Liver (tissue), 9 donors: ENCODE data around the gene NOS3. TPM values are rescaled to one million over a fixed set of nuclear protein-coding genes. Genes with fewer than 3 reads are reported as not detected.

Experiments
- DNase-seq: peaks from one replicate; pipeline ENCODE4 v3.0.0-alpha.2; 2017; ENCODE audit warnings: low spot score
- H3K27ac ChIP-seq, 2 donors: one replicate each; pipeline ENCODE4 v1.7.0; 2013; ENCODE audit warnings: inconsistent platforms in 2 of 2, low read length in 2 of 2, control low read depth in 1 of 2, low read depth in 1 of 2, mild to moderate bottlenecking in 1 of 2
- H3K27me3 ChIP-seq, 4 donors: one replicate each; pipeline versions ENCODE4 v1.6.1 to v1.7.0; 2013; ENCODE audit warnings: low read length in 3 of 4, inconsistent platforms in 1 of 4, mild to moderate bottlenecking in 1 of 4, moderate library complexity in 1 of 4; ENCODE audit not compliant: control insufficient read depth in 4 of 4, insufficient read depth in 4 of 4
- H3K36me3 ChIP-seq, 4 donors: one replicate each; pipeline versions ENCODE4 v1.6.1 to v1.7.0; 2013; ENCODE audit warnings: low read length in 3 of 4, mild to moderate bottlenecking in 3 of 4, low read depth in 1 of 4, moderate library complexity in 1 of 4; ENCODE audit not compliant: control insufficient read depth in 4 of 4, insufficient read depth in 3 of 4
- H3K4me1 ChIP-seq, 4 donors: one replicate each; pipeline versions ENCODE4 v1.6.1 to v1.7.0; 2013; ENCODE audit warnings: low read length in 3 of 4, mild to moderate bottlenecking in 3 of 4, moderate library complexity in 1 of 4; ENCODE audit not compliant: control insufficient read depth in 4 of 4, insufficient read depth in 4 of 4
- H3K4me3 ChIP-seq, 3 donors: one replicate each; pipeline versions ENCODE4 v1.6.1 to v1.7.0; 2013; ENCODE audit warnings: low read length in 3 of 3, control low read depth in 1 of 3, low read depth in 1 of 3, mild to moderate bottlenecking in 1 of 3
- H3K9ac ChIP-seq, 2 donors: one replicate each; pipeline ENCODE4 v1.7.0; 2013; ENCODE audit warnings: low read length in 2 of 2, mild to moderate bottlenecking in 2 of 2, moderate library complexity in 2 of 2, control low read depth in 1 of 2, low read depth in 1 of 2
- H3K9me3 ChIP-seq, 4 donors: one replicate each; pipeline versions ENCODE4 v1.6.1 to v1.7.0; 2013; ENCODE audit warnings: low read length in 3 of 4; ENCODE audit not compliant: control insufficient read depth in 4 of 4
- EGR1 ChIP-seq, 2 donors: IDR thresholded peaks; 2 replicates each; pipeline ENCODE4 v1.6.1; 2016 to 2018; ENCODE audit warnings: antibody characterized with exemption in 2 of 2, low read depth in 2 of 2
- FOXA1 ChIP-seq: IDR thresholded peaks from 2 replicates; pipeline ENCODE4 v1.6.1; 2016; ENCODE audit warnings: antibody characterized with exemption
- FOXA2 ChIP-seq: IDR thresholded peaks from 2 replicates; pipeline ENCODE4 v1.6.1; 2016; ENCODE audit warnings: antibody characterized with exemption
- GABPA ChIP-seq, 2 donors: IDR thresholded peaks in 1 of 2; conservative IDR thresholded peaks in 1 of 2; 2 replicates each; pipeline ENCODE4 v1.6.1; 2016; ENCODE audit warnings: antibody characterized with exemption in 2 of 2, mild to moderate bottlenecking in 1 of 2, moderate library complexity in 1 of 2
- HNF4G ChIP-seq: IDR thresholded peaks from 2 replicates; pipeline ENCODE4 v1.6.1; 2016; ENCODE audit warnings: antibody characterized with exemption
- JUND ChIP-seq, 2 donors: IDR thresholded peaks; 2 replicates each; pipeline ENCODE4 v1.6.1; 2016; ENCODE audit warnings: antibody characterized with exemption in 2 of 2
- NR2F2 ChIP-seq: IDR thresholded peaks from 2 replicates; pipeline ENCODE4 v1.6.1; 2016; ENCODE audit warnings: antibody characterized with exemption
- RAD21 ChIP-seq, 2 donors: IDR thresholded peaks; 2 replicates each; pipeline ENCODE4 v1.6.1; 2016; ENCODE audit warnings: antibody characterized with exemption in 2 of 2, mild to moderate bottlenecking in 2 of 2
- REST ChIP-seq: IDR thresholded peaks from 2 replicates; pipeline ENCODE4 v1.6.1; 2016; ENCODE audit warnings: antibody characterized with exemption, mild to moderate bottlenecking
- RXRA ChIP-seq, 2 donors: IDR thresholded peaks; 2 replicates each; pipeline ENCODE4 v1.6.1; 2017 to 2018; ENCODE audit warnings: antibody characterized with exemption in 2 of 2, mild to moderate bottlenecking in 1 of 2
- SP1 ChIP-seq: IDR thresholded peaks from 2 replicates; pipeline ENCODE4 v1.6.1; 2018; ENCODE audit warnings: antibody characterized with exemption, mild to moderate bottlenecking
- TAF1 ChIP-seq: conservative IDR thresholded peaks from 2 replicates; pipeline ENCODE4 v1.6.1; 2016; ENCODE audit warnings: antibody characterized with exemption, mild to moderate bottlenecking
- YY1 ChIP-seq: IDR thresholded peaks from 2 replicates; pipeline ENCODE4 v1.6.1; 2016; ENCODE audit warnings: antibody characterized with exemption, mild to moderate bottlenecking
- WGBS: extraction: QIAGEN DNeasy Blood & Tissue Kit; methylation state at CpG from one replicate; pipeline ENCODE4 v1.1.7; 2013; 5-methylcytosine and 5-hydroxymethylcytosine counted together
- polyA plus RNA-seq, 2 donors: library from polyadenylated mRNA; stranded (reverse) in 1 of 2; unstranded in 1 of 2; fragments of 200-250 nt in 1 of 2; fragments of >200 nt in 1 of 2; fragmentation: Nextera tagmentation in 1 of 2; extraction: Ambion mirVana in 1 of 2; gene quantifications; one replicate each; pipeline versions ENCODE4 v1.2.1 to v1.2.3, GENCODE V29; 2013 to 2015
- total RNA-seq, 2 donors: library from RNA; depleted of rRNA; stranded (reverse); fragments of >200 nt; gene quantifications; one replicate each; pipeline ENCODE4 v1.2.3, GENCODE V29; 2014
- TF ChIP-seq, protein P1 (sequence below): fragments of 150-350 bp; IDR thresholded peaks from 2 replicates; pipeline ENCODE4 v1.5.1; 2017; ENCODE audit warnings: improper control_type of control experiment, low read depth, low read length; ENCODE audit not compliant: missing input control
- TF ChIP-seq, protein P2 (sequence below): IDR thresholded peaks from 2 replicates; pipeline ENCODE4 v1.6.1; 2016; ENCODE audit warnings: antibody characterized with exemption
- TF ChIP-seq, protein P3 (sequence below): IDR thresholded peaks from 2 replicates; pipeline ENCODE4 v1.6.1; 2016; ENCODE audit warnings: antibody characterized with exemption
- donor health status: healthy.
- donor health status: healthy.
- donor health status: healthy.
- donor health status: healthy.
- donor health status: healthy.

Gene NOS3
- total and polyA plus RNA-seq, 4 donors, result 1.6 to 6.1 (median 5.1) TPM

DNA sequence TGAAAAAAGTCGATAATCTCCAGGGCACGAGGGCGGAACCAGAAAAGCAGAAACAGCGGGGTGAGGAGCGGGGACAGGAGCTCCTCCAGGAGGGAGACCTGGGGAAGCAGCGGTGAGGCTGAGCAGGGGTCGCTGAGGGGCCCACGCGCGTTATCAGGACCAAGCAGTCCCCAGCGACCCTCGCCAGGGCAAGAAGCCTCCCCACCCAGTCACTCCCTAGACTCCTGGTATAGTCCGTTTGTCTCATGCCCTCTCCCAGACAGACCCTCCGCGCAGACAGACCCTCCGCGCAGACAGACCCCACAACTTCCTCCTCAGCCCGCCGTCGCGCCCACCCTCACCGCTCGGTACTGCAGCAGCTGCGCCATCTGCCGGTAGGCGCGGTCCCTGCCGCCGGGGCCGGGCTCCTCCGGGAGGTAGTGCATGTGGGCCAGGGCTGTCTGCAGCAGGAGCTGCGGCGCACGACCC lies 27.2 kb downstream of the NOS3 start:
- H3K9ac ChIP-seq, result no peak overlapping the region
- H3K9me3 ChIP-seq, result no peaks in the 10 kb centered on the region
- peaks cover 0 to 2% (median 0%) of the 10 kb centered on the region in 4 donors for H3K27me3 ChIP-seq
- no peak overlapping the region for H3K27ac ChIP-seq
- peaks cover 6 to 23% (median 12%) of the 10 kb centered on the region in 4 donors for H3K4me1 ChIP-seq
- 7% methylated on average over 34 of the region's 34 CpGs for WGBS
- TF ChIP-seq FOXA1, result no peak
- TF ChIP-seq RAD21 (IDR thresholded peaks at IDR 0.05), result peak; percentile 57 to 76
- TF ChIP-seq, protein P1, sequence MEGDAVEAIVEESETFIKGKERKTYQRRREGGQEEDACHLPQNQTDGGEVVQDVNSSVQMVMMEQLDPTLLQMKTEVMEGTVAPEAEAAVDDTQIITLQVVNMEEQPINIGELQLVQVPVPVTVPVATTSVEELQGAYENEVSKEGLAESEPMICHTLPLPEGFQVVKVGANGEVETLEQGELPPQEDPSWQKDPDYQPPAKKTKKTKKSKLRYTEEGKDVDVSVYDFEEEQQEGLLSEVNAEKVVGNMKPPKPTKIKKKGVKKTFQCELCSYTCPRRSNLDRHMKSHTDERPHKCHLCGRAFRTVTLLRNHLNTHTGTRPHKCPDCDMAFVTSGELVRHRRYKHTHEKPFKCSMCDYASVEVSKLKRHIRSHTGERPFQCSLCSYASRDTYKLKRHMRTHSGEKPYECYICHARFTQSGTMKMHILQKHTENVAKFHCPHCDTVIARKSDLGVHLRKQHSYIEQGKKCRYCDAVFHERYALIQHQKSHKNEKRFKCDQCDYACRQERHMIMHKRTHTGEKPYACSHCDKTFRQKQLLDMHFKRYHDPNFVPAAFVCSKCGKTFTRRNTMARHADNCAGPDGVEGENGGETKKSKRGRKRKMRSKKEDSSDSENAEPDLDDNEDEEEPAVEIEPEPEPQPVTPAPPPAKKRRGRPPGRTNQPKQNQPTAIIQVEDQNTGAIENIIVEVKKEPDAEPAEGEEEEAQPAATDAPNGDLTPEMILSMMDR, result peak; percentile 71
- TF ChIP-seq, protein P2, sequence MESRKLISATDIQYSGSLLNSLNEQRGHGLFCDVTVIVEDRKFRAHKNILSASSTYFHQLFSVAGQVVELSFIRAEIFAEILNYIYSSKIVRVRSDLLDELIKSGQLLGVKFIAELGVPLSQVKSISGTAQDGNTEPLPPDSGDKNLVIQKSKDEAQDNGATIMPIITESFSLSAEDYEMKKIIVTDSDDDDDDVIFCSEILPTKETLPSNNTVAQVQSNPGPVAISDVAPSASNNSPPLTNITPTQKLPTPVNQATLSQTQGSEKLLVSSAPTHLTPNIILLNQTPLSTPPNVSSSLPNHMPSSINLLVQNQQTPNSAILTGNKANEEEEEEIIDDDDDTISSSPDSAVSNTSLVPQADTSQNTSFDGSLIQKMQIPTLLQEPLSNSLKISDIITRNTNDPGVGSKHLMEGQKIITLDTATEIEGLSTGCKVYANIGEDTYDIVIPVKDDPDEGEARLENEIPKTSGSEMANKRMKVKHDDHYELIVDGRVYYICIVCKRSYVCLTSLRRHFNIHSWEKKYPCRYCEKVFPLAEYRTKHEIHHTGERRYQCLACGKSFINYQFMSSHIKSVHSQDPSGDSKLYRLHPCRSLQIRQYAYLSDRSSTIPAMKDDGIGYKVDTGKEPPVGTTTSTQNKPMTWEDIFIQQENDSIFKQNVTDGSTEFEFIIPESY, result no peak
- no peak for TF ChIP-seq EGR1 (IDR thresholded peaks at IDR 0.05; ENCODE audit: low read depth in 2 of 2)
- no peak for TF ChIP-seq HNF4G
- no peak for TF ChIP-seq TAF1
- DNase-seq, result peak; percentile 79
- H3K36me3 ChIP-seq, result no peaks in the 10 kb centered on the region
- no peak overlapping the region for H3K4me3 ChIP-seq

- no peaks in the 10 kb centered on the region for H3K36me3 ChIP-seq
- peaks cover 0 to 2% (median 0%) of the 10 kb centered on the region in 4 donors for H3K27me3 ChIP-seq
- no peaks in the 10 kb centered on the region for H3K9me3 ChIP-seq
- peak overlapping the region in 1 of 3 donors; percentile 26 for H3K4me3 ChIP-seq
- no peak for DNase-seq
- no peak overlapping the region for H3K27ac ChIP-seq
- TF ChIP-seq HNF4G (no peak), JUND (IDR thresholded peaks at IDR 0.05) (no peak), RXRA (IDR thresholded peaks at IDR 0.05) (no peak), YY1 (no peak), FOXA2 (no peak), TAF1 (no peak), GABPA (IDR thresholded peaks at IDR 0.05 in 1 of 2, conservative IDR thresholded peaks at IDR 0.05 in 1 of 2) (no peak), FOXA1 (no peak), RAD21 (IDR thresholded peaks at IDR 0.05) (no peak), SP1 (no peak), REST (no peak), EGR1 (IDR thresholded peaks at IDR 0.05; ENCODE audit: low read depth in 2 of 2) (no peak), NR2F2 (no peak)
- TF ChIP-seq, protein P1, result no peak
- TF ChIP-seq, protein P3, sequence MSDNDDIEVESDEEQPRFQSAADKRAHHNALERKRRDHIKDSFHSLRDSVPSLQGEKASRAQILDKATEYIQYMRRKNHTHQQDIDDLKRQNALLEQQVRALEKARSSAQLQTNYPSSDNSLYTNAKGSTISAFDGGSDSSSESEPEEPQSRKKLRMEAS, result no peak
- TF ChIP-seq, protein P2, result no peak
- H3K4me1 ChIP-seq, result peaks cover 6 to 19% (median 12%) of the 10 kb centered on the region in 4 donors
- WGBS, result 5% methylated on average over 82 of the region's 82 CpGs
- H3K9ac ChIP-seq, result no peak overlapping the region
Observed at GRCh38 chr7:151018421-151019129, 27.8 kb downstream of the NOS3 start.
